Neural progenitor cell (in vitro differentiated cells): ENCODE results near the gene IST1. TPM values are rescaled to one million over a fixed set of nuclear protein-coding genes. Genes with fewer than 3 reads are reported as not detected.

Source experiments
- DNase-seq: peaks from one replicate; pipeline ENCODE4 v3.0.0-alpha.2; 2016; ENCODE audit warnings: low spot score
- H2AFZ ChIP-seq: fragments of 200-600 bp; sonication (generic); replicated peaks from 2 replicates; pipeline ENCODE4 v1.6.1; 2016; ENCODE audit warnings: antibody characterized with exemption
- H3F3A ChIP-seq: fragments of 200-600 bp; sonication (generic); 2 replicates; pipeline ENCODE4 v1.6.1; 2016; ENCODE audit warnings: antibody characterized with exemption, low read depth
- H3K27ac ChIP-seq: fragments of 200-600 bp; sonication (generic); 2 replicates; pipeline ENCODE4 v1.5.1; 2016; ENCODE audit warnings: mild to moderate bottlenecking
- H3K27me3 ChIP-seq: fragments of 200-600 bp; sonication (generic); 2 replicates; pipeline ENCODE4 v1.6.1; 2016; ENCODE audit warnings: mild to moderate bottlenecking, moderate library complexity
- H3K36me3 ChIP-seq: fragments of 200-600 bp; sonication (generic); 2 replicates; pipeline ENCODE4 v1.5.1; 2016
- H3K4me1 ChIP-seq: fragments of 200-600 bp; sonication (generic); 2 replicates; pipeline ENCODE4 v1.6.1; 2016; ENCODE audit warnings: mixed run types
- H3K4me2 ChIP-seq: fragments of 200-600 bp; sonication (generic); 2 replicates; pipeline ENCODE4 v1.6.1; 2016
- H3K4me3 ChIP-seq: fragments of 200-600 bp; sonication (generic); 2 replicates; pipeline ENCODE4 v1.5.1; 2016
- H3K79me2 ChIP-seq: fragments of 200-600 bp; sonication (generic); 2 replicates; pipeline ENCODE4 v1.6.1; 2016; ENCODE audit warnings: low read depth
- H3K9ac ChIP-seq: fragments of 200-600 bp; sonication (generic); 2 replicates; pipeline ENCODE4 v1.6.1; 2016
- H3K9me3 ChIP-seq: fragments of 200-600 bp; sonication (generic); 2 replicates; pipeline ENCODE4 v1.5.1; 2016; ENCODE audit warnings: low read depth
- H4K20me1 ChIP-seq: fragments of 200-600 bp; sonication (generic); 2 replicates; pipeline ENCODE4 v1.6.1; 2016; ENCODE audit warnings: low read depth
- H3K27ac Mint-ChIP-seq: 3 replicates; pipeline ENCODE4 v1.8.0; 2021; ENCODE audit warnings: mixed read lengths
- H3K27me3 Mint-ChIP-seq: 2 replicates; pipeline ENCODE4 v1.8.0; 2022; ENCODE audit warnings: low read depth, mild to moderate bottlenecking, inconsistent platforms, moderate library complexity, mixed read lengths; ENCODE audit not compliant: insufficient read depth
- H3K36me3 Mint-ChIP-seq: 3 replicates; pipeline ENCODE4 v1.8.0; 2021; ENCODE audit warnings: mixed read lengths
- H3K4me1 Mint-ChIP-seq: 3 replicates; pipeline ENCODE4 v1.8.0; 2021; ENCODE audit warnings: mixed read lengths
- H3K4me3 Mint-ChIP-seq: 3 replicates; pipeline ENCODE4 v1.8.0; 2021; ENCODE audit warnings: mild to moderate bottlenecking, moderate library complexity, mixed read lengths
- H3K9me3 Mint-ChIP-seq: 3 replicates; pipeline ENCODE4 v1.8.0; 2020; ENCODE audit warnings: mixed read lengths
- CTCF ChIP-seq: fragments of 200-600 bp; sonication (generic); IDR thresholded peaks from 2 replicates; pipeline ENCODE4 v1.5.1; 2017; ENCODE audit warnings: antibody characterized with exemption, mild to moderate bottlenecking
- EZH2 ChIP-seq: fragments of 200-600 bp; sonication (generic); IDR thresholded peaks from 2 replicates; pipeline ENCODE4 v1.6.1; 2017; ENCODE audit warnings: antibody characterized with exemption, mild to moderate bottlenecking, moderate library complexity
- EZH2phosphoT487 ChIP-seq: fragments of 200-600 bp; sonication (generic); IDR thresholded peaks from 2 replicates; pipeline ENCODE4 v1.6.1; 2017; ENCODE audit warnings: antibody characterized with exemption
- total RNA-seq: library from RNA; depleted of rRNA; stranded (reverse); fragments of >200 nt; gene quantifications from 2 replicates; pipeline ENCODE4 v1.2.3, GENCODE V29; 2015; ENCODE audit warnings: low replicate concordance

Gene IST1
- total RNA-seq, 1 donor from 2014 or later: 400 TPM

- DNase-seq: no peak
- Mint-ChIP-seq H3K4me3 (no peak overlapping the region), H3K9me3 (no peaks in the 10 kb centered on the region), H3K36me3 (peaks cover 23% of the 10 kb centered on the region), H3K27me3 (peaks cover 2% of the 10 kb centered on the region), H3K4me1 (peaks cover 26% of the 10 kb centered on the region), H3K27ac (no peak overlapping the region)
- Histone ChIP-seq H2AFZ (no peak overlapping the region), H3K4me2 (no peak overlapping the region), H3K27ac (no peak overlapping the region), H4K20me1 (peaks cover 82% of the 10 kb centered on the region), H3K4me3 (no peak overlapping the region), H3K27me3 (no peaks in the 10 kb centered on the region), H3K9me3 (no peaks in the 10 kb centered on the region), H3K79me2 (peaks cover 35% of the 10 kb centered on the region), H3K36me3 (no peaks in the 10 kb centered on the region), H3K9ac (no peak overlapping the region), H3F3A (peaks cover 39% of the 10 kb centered on the region), H3K4me1 (peaks cover 26% of the 10 kb centered on the region)
- TF ChIP-seq CTCF: no peak
- TF ChIP-seq EZH2: no peak
Observed at GRCh38 chr16:71931599-71931998, 36.3 kb downstream of the IST1 start.

- TF ChIP-seq EZH2 (no peak), CTCF (no peak), EZH2phosphoT487 (no peak)
- peak overlapping the region; percentile 91 for H3K27ac ChIP-seq
- H3K36me3 Mint-ChIP-seq: peaks cover 13% of the 10 kb centered on the region
- H3K27me3 Mint-ChIP-seq: no peaks in the 10 kb centered on the region
- H3K9me3 ChIP-seq: no peaks in the 10 kb centered on the region
- H3K4me3 ChIP-seq: no peak overlapping the region
- H3K36me3 ChIP-seq: no peaks in the 10 kb centered on the region
- peaks cover 27% of the 10 kb centered on the region for H3K79me2 ChIP-seq
- no peaks in the 10 kb centered on the region for H3K27me3 ChIP-seq
- H3K9me3 Mint-ChIP-seq: no peaks in the 10 kb centered on the region
- H3F3A ChIP-seq: peaks cover 39% of the 10 kb centered on the region
- H2AFZ ChIP-seq: no peak overlapping the region
- H3K4me3 Mint-ChIP-seq: no peak overlapping the region
- H3K27ac Mint-ChIP-seq: peak overlapping the region; percentile 23
- peaks cover 30% of the 10 kb centered on the region for H3K4me1 ChIP-seq
- peaks cover 29% of the 10 kb centered on the region for H3K4me1 Mint-ChIP-seq
- H3K9ac ChIP-seq: no peak overlapping the region
- H3K4me2 ChIP-seq: peak overlapping the region; percentile 2
- DNase-seq: peak; percentile 21
- H4K20me1 ChIP-seq: peaks cover 67% of the 10 kb centered on the region
Observed at GRCh38 chr16:71933017-71933416, 37.7 kb downstream of the IST1 start.

GRCh38 chr16:71933913-71934695, 38.8 kb downstream of the IST1 start:
- no peak overlapping the region for H2AFZ ChIP-seq
- peak; percentile 61 for DNase-seq
- H4K20me1 ChIP-seq: peaks cover 56% of the 10 kb centered on the region
- TF ChIP-seq EZH2phosphoT487 (no peak), EZH2 (no peak), CTCF (no peak)
- H3K9me3 ChIP-seq: no peaks in the 10 kb centered on the region
- no peaks in the 10 kb centered on the region for H3K27me3 Mint-ChIP-seq
- peak overlapping the region; percentile 39 for H3K27ac Mint-ChIP-seq
- H3K4me2 ChIP-seq: peak overlapping the region; percentile 54
- no peaks in the 10 kb centered on the region for H3K27me3 ChIP-seq
- H3K9ac ChIP-seq: no peak overlapping the region
- no peaks in the 10 kb centered on the region for H3K9me3 Mint-ChIP-seq
- peak overlapping the region; percentile 91 for H3K27ac ChIP-seq
- no peaks in the 10 kb centered on the region for H3K36me3 ChIP-seq
- no peak overlapping the region for H3K4me3 ChIP-seq
- peak overlapping the region; percentile 64 for H3K4me3 Mint-ChIP-seq
- H3K36me3 Mint-ChIP-seq: peaks cover 6% of the 10 kb centered on the region
- peaks cover 39% of the 10 kb centered on the region for H3F3A ChIP-seq
- peaks cover 22% of the 10 kb centered on the region for H3K79me2 ChIP-seq
- H3K4me1 ChIP-seq: peaks cover 32% of the 10 kb centered on the region
- peaks cover 29% of the 10 kb centered on the region for H3K4me1 Mint-ChIP-seq
